GM18498 (cell line): Measurements from ENCODE around the gene RSPH1.
A peak's percentile ranks its signal among the peaks of the same experiment; 100 is the strongest.

Experiments
- ATAC-seq: cut with Tn5 transposase; IDR thresholded peaks from one replicate; pipeline ENCODE4 v1.9.1; 2021; ENCODE audit warnings: mild to moderate bottlenecking, moderate library complexity; ENCODE audit not compliant: unreplicated experiment

The RSPH1 gene

DNA sequence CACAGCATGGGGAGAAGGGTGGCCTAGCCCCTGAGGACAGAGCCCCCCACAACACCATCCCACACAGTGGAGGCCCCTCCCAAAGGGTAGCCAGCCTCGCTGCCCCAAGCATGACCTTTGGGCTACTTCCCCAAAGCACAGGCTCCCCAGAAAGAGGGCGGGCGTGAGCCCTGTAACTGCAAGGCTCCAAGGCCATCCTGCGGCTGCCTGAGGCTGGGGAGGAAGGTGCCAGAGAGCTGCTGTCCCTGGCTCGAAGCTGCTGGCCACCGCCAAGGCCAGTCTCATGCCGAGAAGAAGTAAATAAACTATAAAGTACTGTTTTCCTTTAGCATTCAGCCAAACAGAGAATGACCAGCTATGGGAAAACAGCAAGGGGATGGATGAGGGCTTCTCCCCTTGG, 64.8 kb downstream of the RSPH1 start:
- ATAC-seq = no peak

DNA sequence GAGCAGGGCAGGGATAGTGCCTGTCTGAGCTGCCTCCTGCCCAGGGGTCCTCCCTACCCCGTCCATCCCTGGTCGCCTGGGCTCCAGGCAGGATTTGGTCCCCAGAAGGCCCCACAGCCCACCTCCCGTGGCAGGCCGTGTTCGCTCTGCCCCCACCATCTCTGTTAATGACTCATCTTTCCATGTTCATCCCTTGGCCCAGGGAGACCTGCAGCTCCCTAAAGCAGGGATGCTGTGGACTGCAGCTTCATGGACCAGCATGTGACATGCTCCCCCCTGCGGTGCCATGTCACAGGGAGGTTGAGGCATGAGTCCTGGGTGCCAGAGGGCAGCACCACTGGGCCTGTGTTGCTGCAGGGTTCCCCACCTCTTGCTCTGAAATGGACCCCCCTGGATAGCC, 65.5 kb downstream of the RSPH1 start:
- ATAC-seq = no peak

DNA sequence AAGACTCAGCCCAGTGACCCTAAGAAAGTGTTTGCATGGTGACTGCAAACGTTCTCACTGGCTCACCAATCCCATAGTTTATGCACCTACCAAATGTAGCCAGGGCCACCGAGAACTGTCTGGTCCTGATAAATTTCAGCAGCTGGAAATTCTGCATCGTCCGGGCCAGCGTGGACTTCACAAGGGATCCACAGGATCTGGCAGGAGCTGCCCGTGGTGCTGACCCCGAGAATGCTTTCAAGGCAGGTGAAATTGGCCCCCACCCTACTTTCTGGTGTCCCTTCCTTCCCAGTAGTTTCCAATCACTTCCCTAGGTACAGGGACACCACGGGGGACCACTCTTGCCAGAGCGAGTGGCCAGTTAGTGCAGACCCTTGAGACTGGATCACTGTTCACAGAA, 66.2 kb downstream of the RSPH1 start:
- ATAC-seq = no peak

- ATAC-seq = no peak
These were observed 67.0 kb downstream of the RSPH1 start for GRCh38 chr21:42429021-42429420.

- no peak for ATAC-seq
These were observed 68.1 kb downstream of the RSPH1 start for GRCh38 chr21:42427809-42428419.

GRCh38 chr21:42426876-42427480, 69.0 kb downstream of the RSPH1 start:
- ATAC-seq = no peak

- ATAC-seq = no peak
These were observed 69.6 kb downstream of the RSPH1 start for GRCh38 chr21:42426424-42426823.

DNA sequence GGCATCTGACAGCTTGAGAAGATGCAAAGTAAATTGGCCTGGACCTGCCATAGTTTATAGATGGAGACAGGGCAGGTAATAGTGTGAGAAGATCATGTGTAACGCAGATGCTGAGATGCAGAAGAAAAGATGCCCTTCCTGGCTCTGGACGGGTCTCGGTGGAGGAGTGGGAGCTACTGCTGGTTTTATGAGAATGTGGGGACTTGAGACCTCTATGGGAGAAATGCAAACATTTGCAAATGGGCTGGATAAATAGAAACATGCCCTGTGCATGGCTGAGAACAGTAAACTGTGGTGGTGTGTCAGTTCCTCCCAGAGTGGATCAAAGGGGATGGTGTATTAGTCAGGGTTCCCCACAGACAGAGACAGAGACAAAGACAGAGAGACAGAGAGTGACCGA, 70.4 kb downstream of the RSPH1 start:
- peak; percentile 38 for ATAC-seq

- peak; percentile 58 for ATAC-seq
These were observed 71.0 kb downstream of the RSPH1 start for GRCh38 chr21:42424914-42425541.

GRCh38 chr21:42423685-42424084, 72.3 kb downstream of the RSPH1 start:
- no peak for ATAC-seq

DNA sequence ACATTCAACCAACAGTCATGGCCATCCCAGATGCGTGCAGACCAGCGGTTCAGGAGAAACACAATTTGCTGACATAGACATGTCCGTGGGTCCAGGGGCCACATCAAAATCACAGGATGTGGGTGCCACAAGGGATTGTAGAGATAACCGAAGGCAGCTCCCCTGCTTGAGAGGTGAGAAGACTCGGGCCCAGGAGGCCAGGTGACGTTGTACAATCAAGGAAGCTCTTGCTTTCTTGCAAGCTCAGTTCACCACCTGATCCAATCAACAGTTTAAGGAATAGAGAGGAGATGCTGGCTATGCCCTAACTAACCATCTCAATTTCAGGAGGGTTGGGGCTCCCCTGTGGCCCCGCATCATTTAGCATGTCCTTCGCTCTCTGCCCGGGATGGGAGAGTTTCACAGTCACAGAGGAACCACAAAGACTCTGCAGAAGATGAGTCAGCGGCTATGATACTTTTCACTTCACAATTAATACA, 72.8 kb downstream of the RSPH1 start:
- ATAC-seq = peak; percentile 55
